Aorta (tissue), 5 donors: ENCODE data around the gene RUVBL2. TPM values are rescaled to one million over a fixed set of nuclear protein-coding genes. Genes with fewer than 3 reads are reported as not detected.

Source experiments
- ATAC-seq: fragments of 200-7000 bp; cut with Tn5 transposase; one replicate; pipeline ENCODE4 v1.9.1; 2022; ENCODE audit warnings: moderate library complexity; ENCODE audit not compliant: low FRiP score
- DNase-seq, 2 donors: peaks; one replicate each; pipeline ENCODE4 v3.0.0-alpha.2; 2020
- H3K27ac ChIP-seq, 2 donors: one replicate each; pipeline ENCODE4 v1.5.1; 2013; ENCODE audit warnings: low read length in 2 of 2, mild to moderate bottlenecking in 2 of 2, moderate library complexity in 2 of 2, control low read depth in 1 of 2, inconsistent platforms in 1 of 2, low read depth in 1 of 2
- H3K27me3 ChIP-seq, 2 donors: one replicate each; pipeline ENCODE4 v1.6.1; 2013; ENCODE audit warnings: control low read depth in 1 of 2, low read length in 1 of 2, mild to moderate bottlenecking in 1 of 2, moderate library complexity in 1 of 2; ENCODE audit not compliant: insufficient read depth in 2 of 2, control insufficient read depth in 1 of 2
- H3K36me3 ChIP-seq, 2 donors: one replicate each; pipeline ENCODE4 v1.6.1; 2013; ENCODE audit warnings: control low read depth in 1 of 2, low read length in 1 of 2, mild to moderate bottlenecking in 1 of 2; ENCODE audit not compliant: insufficient read depth in 2 of 2, control insufficient read depth in 1 of 2
- H3K4me1 ChIP-seq, 2 donors: one replicate each; pipeline ENCODE4 v1.6.1; 2013; ENCODE audit warnings: low read length in 2 of 2, control low read depth in 1 of 2, mild to moderate bottlenecking in 1 of 2, moderate library complexity in 1 of 2; ENCODE audit not compliant: insufficient read depth in 2 of 2, control insufficient read depth in 1 of 2
- H3K4me3 ChIP-seq, 2 donors: one replicate each; pipeline ENCODE4 v1.5.1; 2013; ENCODE audit warnings: low read length in 2 of 2, control low read depth in 1 of 2, mild to moderate bottlenecking in 1 of 2
- H3K9me3 ChIP-seq: one replicate; pipeline ENCODE4 v1.6.1; 2013; ENCODE audit warnings: mild to moderate bottlenecking, low read length; ENCODE audit not compliant: control insufficient read depth
- WGBS, 2 donors: extraction: QIAGEN DNeasy Blood & Tissue Kit; methylation state at CpG; one replicate each; pipeline ENCODE4 v1.1.7; 2013; 5-methylcytosine and 5-hydroxymethylcytosine counted together
- intact Hi-C, 2 donors: fragments of 100-400 bp; cut with DNase I; formaldehyde crosslinking; loops; one replicate each; pipeline versions ENCODE4 v1.14.2 to v1.15.0; 2022
- polyA plus RNA-seq, 2 donors: library from polyadenylated mRNA; stranded (reverse); fragments of 200-250 nt; gene quantifications; one replicate each; pipeline ENCODE4 v1.2.3, GENCODE V29; 2013
- total RNA-seq, 2 donors: library from RNA; stranded (reverse); fragmentation: NEBNext Ultra II Directional; extraction: Animal tissue kit (Norgen Biotek cat#: 25700); gene quantifications; one replicate each; pipeline ENCODE4 v1.2.1, GENCODE V29; 2021
- donor health status: healthy with polysubstance abuse.
- donor health status: Bipolar disorder and iron deficiency.
- donor health status: DM: no; HTN: no; CAD: no.
- donor health status: DM: no; HTN: no; CAD: no.
- donor health status: DM: yes; HTN: yes; CAD: no.

RUVBL2 gene
- total and polyA plus RNA-seq, 4 donors, result 28.9 to 62.2 (median 38.3) TPM

- ATAC-seq (no peak), DNase-seq (no peak)
- Histone ChIP-seq H3K27ac (no peak overlapping the region), H3K27me3 (no peaks in the 10 kb centered on the region), H3K4me1 (no peaks in the 10 kb centered on the region), H3K4me3 (no peak overlapping the region), H3K36me3 (peaks cover 0 to 4% of the 10 kb centered on the region in 2 donors), H3K9me3 (no peaks in the 10 kb centered on the region)
- WGBS, 2 donors, result 79 to 83% methylated on average over 13 of the region's 13 CpGs
- intact Hi-C loops, result loop anchor here in 1 of 2 donors (10.0 kb wide), 1 partner anchor 331 kb away; the partner anchor contains the start of gene CA11
These were observed 17.5 kb upstream of the RUVBL2 start for GRCh38 chr19:48975947-48976847.

GRCh38 chr19:48977061-48977460 lies 16.6 kb upstream of the RUVBL2 start:
- intact Hi-C loops, result loop anchor here in 1 of 2 donors (10.0 kb wide), 1 partner anchor 332 kb away; the partner anchor contains the start of gene CA11
- H3K27ac ChIP-seq, result no peak overlapping the region
- WGBS, 2 donors, result 62 to 69% methylated on average over 2 of the region's 2 CpGs
- no peak overlapping the region for H3K4me3 ChIP-seq
- H3K27me3 ChIP-seq, result no peaks in the 10 kb centered on the region
- H3K36me3 ChIP-seq, result peaks cover 0 to 6% of the 10 kb centered on the region in 2 donors
- no peaks in the 10 kb centered on the region for H3K9me3 ChIP-seq
- no peaks in the 10 kb centered on the region for H3K4me1 ChIP-seq
- ATAC-seq (no peak), DNase-seq (no peak)

DNA sequence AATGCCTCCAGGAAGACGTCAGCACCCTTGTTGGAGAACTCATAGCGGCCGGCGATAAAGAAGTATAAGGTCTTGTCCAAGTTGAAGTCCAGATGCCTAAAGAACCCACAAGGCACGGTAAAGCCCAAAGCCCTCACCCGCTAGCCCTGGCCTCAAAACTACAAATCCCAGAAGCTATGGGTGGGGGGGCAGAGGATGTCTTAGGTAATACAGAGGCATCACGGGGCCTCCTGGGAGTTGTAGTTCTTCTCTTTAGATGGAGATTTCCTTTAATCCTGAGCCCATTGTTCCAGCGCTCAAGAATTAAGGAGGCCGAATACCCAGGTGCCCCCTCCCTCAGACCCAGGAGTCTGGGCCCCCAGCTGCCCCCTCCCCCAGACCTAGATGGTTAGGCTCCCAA lies 11.4 kb upstream of the RUVBL2 start:
- no peak overlapping the region for H3K27ac ChIP-seq
- no peaks in the 10 kb centered on the region for H3K4me1 ChIP-seq
- intact Hi-C loops, result no loop called here
- H3K36me3 ChIP-seq, result peaks cover 0 to 2% of the 10 kb centered on the region in 2 donors
- ATAC-seq, result no peak
- H3K9me3 ChIP-seq, result no peaks in the 10 kb centered on the region
- no peak overlapping the region for H3K4me3 ChIP-seq
- no peak for DNase-seq
- WGBS, 2 donors, result 94% methylated on average over 9 of the region's 9 CpGs
- H3K27me3 ChIP-seq, result no peaks in the 10 kb centered on the region

DNA sequence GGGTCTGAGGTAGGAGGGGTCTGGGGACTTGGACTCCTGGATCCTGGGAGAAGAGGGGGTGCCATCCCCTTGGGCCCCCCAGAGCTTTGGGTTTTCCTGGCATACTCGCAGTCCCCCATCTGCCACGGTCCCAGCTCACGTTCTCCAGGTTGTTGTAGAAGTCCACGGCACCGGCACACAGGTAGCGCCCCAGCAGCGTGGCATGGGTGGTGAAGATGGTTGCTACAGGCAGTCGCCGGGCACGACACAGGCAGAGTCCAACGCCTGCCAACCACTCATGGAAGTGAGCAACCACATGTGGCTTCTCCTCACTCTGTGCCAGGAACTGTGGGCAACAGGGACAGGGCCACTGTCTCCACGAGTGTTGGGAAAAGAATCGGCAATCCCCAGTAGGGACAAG lies 8.0 kb upstream of the RUVBL2 start:
- WGBS, 2 donors, result 92 to 93% methylated on average over 13 of the region's 13 CpGs
- Histone ChIP-seq H3K36me3 (peaks cover 0 to 6% of the 10 kb centered on the region in 2 donors), H3K4me1 (no peaks in the 10 kb centered on the region), H3K27me3 (no peaks in the 10 kb centered on the region), H3K27ac (no peak overlapping the region), H3K4me3 (no peak overlapping the region), H3K9me3 (no peaks in the 10 kb centered on the region)
- ATAC-seq (no peak), DNase-seq (no peak)
- intact Hi-C loops, result no loop called here

DNA sequence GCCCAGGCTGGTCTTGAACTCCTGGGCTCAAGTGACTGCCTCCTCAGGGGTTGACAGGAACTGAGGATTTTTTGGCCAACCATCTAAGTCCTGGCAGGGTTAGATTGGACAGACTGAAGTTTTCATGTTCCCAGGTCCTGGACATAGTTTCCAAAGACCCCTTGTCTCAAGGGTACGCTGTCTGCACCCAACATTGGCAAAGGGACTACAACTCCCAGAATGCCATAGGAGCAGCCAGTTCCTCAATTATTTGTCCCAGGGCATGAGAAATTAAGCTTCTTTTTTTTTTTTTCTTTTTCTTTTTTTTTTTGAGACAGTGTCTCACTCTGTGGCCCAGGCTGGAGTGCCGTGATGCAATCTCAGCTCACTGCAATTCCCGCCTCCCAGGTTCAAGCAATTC lies 7.5 kb upstream of the RUVBL2 start:
- Histone ChIP-seq H3K9me3 (no peaks in the 10 kb centered on the region), H3K27ac (no peak overlapping the region), H3K36me3 (peaks cover 0 to 6% of the 10 kb centered on the region in 2 donors), H3K27me3 (no peaks in the 10 kb centered on the region), H3K4me3 (no peak overlapping the region), H3K4me1 (no peaks in the 10 kb centered on the region)
- intact Hi-C loops, result no loop called here
- ATAC-seq (no peak), DNase-seq (no peak)
- 90 to 95% methylated on average over 3 of the region's 3 CpGs for WGBS, 2 donors

DNA sequence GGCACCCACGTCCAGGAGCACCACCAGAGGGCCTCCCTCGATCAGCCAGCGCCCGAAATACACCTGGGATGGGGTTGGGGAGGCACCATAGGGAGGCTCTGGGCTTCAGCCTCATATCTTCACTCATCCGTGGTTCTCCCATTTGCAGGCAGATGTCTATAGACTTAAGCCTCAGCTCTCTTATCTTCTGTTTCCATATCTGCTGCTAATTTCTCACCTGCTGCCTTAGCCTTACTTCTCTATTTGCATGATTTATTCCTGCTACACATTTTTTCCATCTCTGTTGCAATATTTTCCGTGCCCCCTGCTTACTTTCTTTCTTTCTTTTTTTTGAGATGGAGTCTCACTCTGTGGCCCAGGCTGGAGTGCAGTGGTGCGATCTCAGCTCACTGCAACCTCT lies 6.4 kb upstream of the RUVBL2 start:
- no peak for ATAC-seq
- H3K27ac ChIP-seq, result no peak overlapping the region
- no peaks in the 10 kb centered on the region for H3K27me3 ChIP-seq
- H3K36me3 ChIP-seq, result peaks cover 0 to 4% of the 10 kb centered on the region in 2 donors
- intact Hi-C loops, result no loop called here
- no peaks in the 10 kb centered on the region for H3K9me3 ChIP-seq
- 89 to 90% methylated on average over 3 to 7 of the region's 7 CpGs for WGBS, 2 donors
- DNase-seq, result no peak
- H3K4me1 ChIP-seq, result no peaks in the 10 kb centered on the region
- H3K4me3 ChIP-seq, result no peak overlapping the region

GRCh38 chr19:48988286-48988685 lies 5.4 kb upstream of the RUVBL2 start:
- peaks cover 0 to 4% of the 10 kb centered on the region in 2 donors for H3K36me3 ChIP-seq
- intact Hi-C loops, result no loop called here
- DNase-seq, result no peak

GRCh38 chr19:48988860-48989259 lies 4.8 kb upstream of the RUVBL2 start:
- intact Hi-C loops, result no loop called here
- H3K27ac ChIP-seq, result no peak overlapping the region
- H3K4me3 ChIP-seq, result no peak overlapping the region
- WGBS, 2 donors, result 90 to 94% methylated on average over 9 of the region's 9 CpGs
- no peaks in the 10 kb centered on the region for H3K27me3 ChIP-seq
- peaks cover 0 to 4% of the 10 kb centered on the region in 2 donors for H3K36me3 ChIP-seq
- H3K4me1 ChIP-seq, result no peaks in the 10 kb centered on the region
- no peak for ATAC-seq
- no peak for DNase-seq
- no peaks in the 10 kb centered on the region for H3K9me3 ChIP-seq

More at GRCh38 chr19:48988286-48988685, 5.4 kb upstream of the RUVBL2 start:
- no peaks in the 10 kb centered on the region for H3K9me3 ChIP-seq
- H3K27ac ChIP-seq, result no peak overlapping the region
- no peak overlapping the region for H3K4me3 ChIP-seq
- no peaks in the 10 kb centered on the region for H3K27me3 ChIP-seq
- ATAC-seq, result no peak
- WGBS, 2 donors, result 93 to 95% methylated on average over 7 of the region's 7 CpGs
- H3K4me1 ChIP-seq, result no peaks in the 10 kb centered on the region
